ENCODE results near the gene TIMM10B. TPM values are rescaled to one million over a fixed set of nuclear protein-coding genes. Genes with fewer than 3 reads are reported as not detected.

Gene TIMM10B
- total and polyA plus RNA-seq, 2 of the 13 experiments (the other 11 are each of a cell fraction or from before 2014, with no cell fraction given) = 34.9 to 39.5 TPM

DNA sequence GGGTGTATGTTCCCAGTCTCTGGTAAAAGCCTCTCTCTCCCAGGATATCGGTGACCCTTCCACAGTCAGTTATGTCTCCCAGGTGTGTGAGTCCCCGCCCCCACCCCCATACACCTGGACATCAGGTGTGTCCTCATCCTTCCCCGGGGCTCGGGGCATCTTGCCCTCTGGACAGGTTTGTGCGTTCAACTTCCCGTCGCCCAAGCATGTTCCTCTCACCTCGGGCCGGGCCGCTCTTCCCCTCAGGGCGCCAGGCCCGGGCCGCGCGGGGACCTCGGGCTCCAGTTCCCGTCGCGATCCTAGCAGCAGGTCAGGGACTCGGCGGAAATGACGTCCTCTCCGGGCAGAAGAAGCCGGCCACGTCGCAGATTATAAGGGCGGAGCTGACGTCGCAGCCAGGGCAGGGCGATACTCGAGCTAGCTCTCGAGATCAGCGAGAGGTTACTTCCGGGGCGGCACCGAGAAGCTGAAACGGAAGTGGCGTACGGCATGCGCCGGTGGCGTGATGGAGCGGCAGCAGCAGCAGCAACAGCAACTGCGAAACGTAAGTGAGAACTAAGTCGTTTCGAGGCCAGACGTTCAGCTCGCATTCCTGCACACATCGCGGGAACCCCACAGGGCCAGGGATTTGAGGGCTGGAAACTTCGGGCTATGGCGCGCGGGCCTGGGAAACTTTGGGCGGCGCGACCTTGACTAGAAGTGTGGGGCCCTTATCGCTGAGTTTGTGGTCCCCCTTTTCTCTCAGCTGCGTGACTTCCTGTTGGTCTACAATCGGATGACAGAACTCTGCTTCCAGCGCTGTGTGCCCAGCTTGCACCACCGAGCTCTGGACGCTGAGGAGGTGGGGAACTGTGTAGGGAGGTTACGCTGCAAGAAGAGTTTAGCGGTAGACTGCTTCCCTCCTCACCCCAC lies at the start of gene TIMM10B, which contains the start of gene ARFIP2 (continued):
- TF ChIP-seq, protein P1, sequence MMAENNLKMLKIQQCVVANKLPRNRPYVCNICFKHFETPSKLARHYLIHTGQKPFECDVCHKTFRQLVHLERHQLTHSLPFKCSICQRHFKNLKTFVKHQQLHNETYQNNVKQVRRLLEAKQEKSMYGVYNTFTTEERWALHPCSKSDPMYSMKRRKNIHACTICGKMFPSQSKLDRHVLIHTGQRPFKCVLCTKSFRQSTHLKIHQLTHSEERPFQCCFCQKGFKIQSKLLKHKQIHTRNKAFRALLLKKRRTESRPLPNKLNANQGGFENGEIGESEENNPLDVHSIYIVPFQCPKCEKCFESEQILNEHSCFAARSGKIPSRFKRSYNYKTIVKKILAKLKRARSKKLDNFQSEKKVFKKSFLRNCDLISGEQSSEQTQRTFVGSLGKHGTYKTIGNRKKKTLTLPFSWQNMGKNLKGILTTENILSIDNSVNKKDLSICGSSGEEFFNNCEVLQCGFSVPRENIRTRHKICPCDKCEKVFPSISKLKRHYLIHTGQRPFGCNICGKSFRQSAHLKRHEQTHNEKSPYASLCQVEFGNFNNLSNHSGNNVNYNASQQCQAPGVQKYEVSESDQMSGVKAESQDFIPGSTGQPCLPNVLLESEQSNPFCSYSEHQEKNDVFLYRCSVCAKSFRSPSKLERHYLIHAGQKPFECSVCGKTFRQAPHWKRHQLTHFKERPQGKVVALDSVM (CRISPR knock-in tag; IDR thresholded peaks at IDR 0.05) = no peak
- TF ChIP-seq PAF1 (CRISPR knock-in tag; IDR thresholded peaks at IDR 0.05) (no peak), ZNF75D (CRISPR knock-in tag; IDR thresholded peaks at IDR 0.05; ENCODE audit: borderline replicate concordance) (no peak), HDAC1 (CRISPR knock-in tag; IDR thresholded peaks at IDR 0.05) (no peak), ATAD3A (CRISPR knock-in tag; IDR thresholded peaks at IDR 0.05) (no peak), NFE2L1 (CRISPR knock-in tag; IDR thresholded peaks at IDR 0.05; ENCODE audit: borderline replicate concordance) (0 out of 2 replicates have a peak, but pooled peaks have one; percentile 61), SRSF1 (optimal IDR thresholded peaks at IDR 0.05; ENCODE audit: low read depth, low read length) (peak; percentile 30), ZNF33A (CRISPR knock-in tag; IDR thresholded peaks at IDR 0.05; ENCODE audit: borderline replicate concordance) (no peak), ZFP90 (CRISPR knock-in tag; IDR thresholded peaks at IDR 0.05; ENCODE audit: borderline replicate concordance) (peak; percentile 86), MEF2D (CRISPR knock-in tag; IDR thresholded peaks at IDR 0.05) (peak; percentile 37), HOXA9 (CRISPR knock-in tag; IDR thresholded peaks at IDR 0.05; ENCODE audit: borderline replicate concordance) (0 out of 2 replicates have a peak, but pooled peaks have one; percentile 60), FOXO1 (CRISPR knock-in tag; IDR thresholded peaks at IDR 0.05) (peak; percentile 69), GZF1 (CRISPR knock-in tag; IDR thresholded peaks at IDR 0.05) (0 out of 2 replicates have a peak, but pooled peaks have one; percentile 60), HMG20B (CRISPR knock-in tag; conservative IDR thresholded peaks at IDR 0.05) (no peak), ZNF839 (CRISPR knock-in tag; IDR thresholded peaks at IDR 0.05; ENCODE audit: borderline replicate concordance) (no peak), TEAD3 (CRISPR knock-in tag; optimal IDR thresholded peaks at IDR 0.05; ENCODE audit: borderline replicate concordance) (no peak), ARNTL (CRISPR knock-in tag; IDR thresholded peaks at IDR 0.05) (no peak), SIN3B (IDR thresholded peaks at IDR 0.05; ENCODE audit: low read length) (no peak; the same call in 1 of the 2 replicates)
- TF ChIP-seq, protein P2, sequence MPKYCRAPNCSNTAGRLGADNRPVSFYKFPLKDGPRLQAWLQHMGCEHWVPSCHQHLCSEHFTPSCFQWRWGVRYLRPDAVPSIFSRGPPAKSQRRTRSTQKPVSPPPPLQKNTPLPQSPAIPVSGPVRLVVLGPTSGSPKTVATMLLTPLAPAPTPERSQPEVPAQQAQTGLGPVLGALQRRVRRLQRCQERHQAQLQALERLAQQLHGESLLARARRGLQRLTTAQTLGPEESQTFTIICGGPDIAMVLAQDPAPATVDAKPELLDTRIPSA (CRISPR knock-in tag; IDR thresholded peaks at IDR 0.05; ENCODE audit: borderline replicate concordance) = no peak
- TF ChIP-seq, protein P3, sequence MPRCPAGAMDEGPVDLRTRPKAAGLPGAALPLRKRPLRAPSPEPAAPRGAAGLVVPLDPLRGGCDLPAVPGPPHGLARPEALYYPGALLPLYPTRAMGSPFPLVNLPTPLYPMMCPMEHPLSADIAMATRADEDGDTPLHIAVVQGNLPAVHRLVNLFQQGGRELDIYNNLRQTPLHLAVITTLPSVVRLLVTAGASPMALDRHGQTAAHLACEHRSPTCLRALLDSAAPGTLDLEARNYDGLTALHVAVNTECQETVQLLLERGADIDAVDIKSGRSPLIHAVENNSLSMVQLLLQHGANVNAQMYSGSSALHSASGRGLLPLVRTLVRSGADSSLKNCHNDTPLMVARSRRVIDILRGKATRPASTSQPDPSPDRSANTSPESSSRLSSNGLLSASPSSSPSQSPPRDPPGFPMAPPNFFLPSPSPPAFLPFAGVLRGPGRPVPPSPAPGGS (CRISPR knock-in tag; IDR thresholded peaks at IDR 0.05) = no peak; the same call in none of the 2 replicates
- TF ChIP-seq, protein P4, sequence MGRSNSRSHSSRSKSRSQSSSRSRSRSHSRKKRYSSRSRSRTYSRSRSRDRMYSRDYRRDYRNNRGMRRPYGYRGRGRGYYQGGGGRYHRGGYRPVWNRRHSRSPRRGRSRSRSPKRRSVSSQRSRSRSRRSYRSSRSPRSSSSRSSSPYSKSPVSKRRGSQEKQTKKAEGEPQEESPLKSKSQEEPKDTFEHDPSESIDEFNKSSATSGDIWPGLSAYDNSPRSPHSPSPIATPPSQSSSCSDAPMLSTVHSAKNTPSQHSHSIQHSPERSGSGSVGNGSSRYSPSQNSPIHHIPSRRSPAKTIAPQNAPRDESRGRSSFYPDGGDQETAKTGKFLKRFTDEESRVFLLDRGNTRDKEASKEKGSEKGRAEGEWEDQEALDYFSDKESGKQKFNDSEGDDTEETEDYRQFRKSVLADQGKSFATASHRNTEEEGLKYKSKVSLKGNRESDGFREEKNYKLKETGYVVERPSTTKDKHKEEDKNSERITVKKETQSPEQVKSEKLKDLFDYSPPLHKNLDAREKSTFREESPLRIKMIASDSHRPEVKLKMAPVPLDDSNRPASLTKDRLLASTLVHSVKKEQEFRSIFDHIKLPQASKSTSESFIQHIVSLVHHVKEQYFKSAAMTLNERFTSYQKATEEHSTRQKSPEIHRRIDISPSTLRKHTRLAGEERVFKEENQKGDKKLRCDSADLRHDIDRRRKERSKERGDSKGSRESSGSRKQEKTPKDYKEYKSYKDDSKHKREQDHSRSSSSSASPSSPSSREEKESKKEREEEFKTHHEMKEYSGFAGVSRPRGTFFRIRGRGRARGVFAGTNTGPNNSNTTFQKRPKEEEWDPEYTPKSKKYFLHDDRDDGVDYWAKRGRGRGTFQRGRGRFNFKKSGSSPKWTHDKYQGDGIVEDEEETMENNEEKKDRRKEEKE (IDR thresholded peaks at IDR 0.05) = no peak
- TF ChIP-seq, protein P5, sequence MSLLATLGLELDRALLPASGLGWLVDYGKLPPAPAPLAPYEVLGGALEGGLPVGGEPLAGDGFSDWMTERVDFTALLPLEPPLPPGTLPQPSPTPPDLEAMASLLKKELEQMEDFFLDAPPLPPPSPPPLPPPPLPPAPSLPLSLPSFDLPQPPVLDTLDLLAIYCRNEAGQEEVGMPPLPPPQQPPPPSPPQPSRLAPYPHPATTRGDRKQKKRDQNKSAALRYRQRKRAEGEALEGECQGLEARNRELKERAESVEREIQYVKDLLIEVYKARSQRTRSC (CRISPR knock-in tag; IDR thresholded peaks at IDR 0.05; ENCODE audit: low read depth) = no peak
